Omental fat pad (tissue), 4 donors: ENCODE measurements around the gene TMEM63C. TPM values are rescaled to one million over a fixed set of nuclear protein-coding genes. Genes with fewer than 3 reads are reported as not detected.

ENCODE experiments used
- ATAC-seq: fragments of 150-250 bp; one replicate; pipeline ENCODE4 v1.9.1; 2016; ENCODE audit warnings: mild to moderate bottlenecking, moderate library complexity; ENCODE audit not compliant: low FRiP score
- DNase-seq: peaks from one replicate; pipeline ENCODE4 v3.0.0-alpha.2; 2019; ENCODE audit warnings: low spot score
- CTCF ChIP-seq, 3 donors: fragments of 450-650 bp; IDR thresholded peaks; one replicate each; pipeline ENCODE4 v1.5.1; 2016 to 2017; ENCODE audit warnings: antibody characterized with exemption in 3 of 3, mild to moderate bottlenecking in 3 of 3, moderate library complexity in 2 of 3
- total RNA-seq, 4 donors: library from RNA; depleted of rRNA; stranded (reverse); fragments of >200 nt; gene quantifications; one replicate each; pipeline ENCODE4 v1.1.0, GENCODE V29; 2016

The TMEM63C gene
- total RNA-seq, 4 donors from 2014 or later = 0.13 TPM; not detected in 3

- no peak for TF ChIP-seq CTCF (IDR thresholded peaks at IDR 0.05)
- DNase-seq = no peak
- ATAC-seq = no peak
These were observed 77.6 kb downstream of the TMEM63C start for GRCh38 chr14:77259025-77259715.

GRCh38 chr14:77260199-77260598 is 78.6 kb downstream of the TMEM63C start:
- DNase-seq (no peak), ATAC-seq (no peak)
- TF ChIP-seq CTCF (IDR thresholded peaks at IDR 0.05) = no peak

GRCh38 chr14:77260631-77261030 is 79.0 kb downstream of the TMEM63C start:
- ATAC-seq (no peak), DNase-seq (no peak)
- TF ChIP-seq CTCF (IDR thresholded peaks at IDR 0.05) = no peak

GRCh38 chr14:77264466-77265186 is 83.0 kb downstream of the TMEM63C start:
- ATAC-seq = no peak
- no peak for TF ChIP-seq CTCF (IDR thresholded peaks at IDR 0.05)
- no peak for DNase-seq

- DNase-seq = no peak
- TF ChIP-seq CTCF (IDR thresholded peaks at IDR 0.05) = no peak
- ATAC-seq = no peak
These were observed 83.6 kb downstream of the TMEM63C start for GRCh38 chr14:77265187-77265515.

GRCh38 chr14:77265561-77266335 is 84.2 kb downstream of the TMEM63C start:
- no peak for TF ChIP-seq CTCF (IDR thresholded peaks at IDR 0.05)
- no peak for ATAC-seq
- DNase-seq = no peak
